Measurements from ENCODE around the gene PLCL1.
"Not testable (repeated sequence)": the region's sequence is repeated elsewhere in the genome, so short reads cannot be mapped to it uniquely, and the experiment has no call there.

PLCL1 gene

GRCh38 chr2:198004921-198005829, 200.8 kb downstream of the PLCL1 start:
- peak; percentile 53 for DNase-seq

GRCh38 chr2:198006733-198007132, 202.3 kb downstream of the PLCL1 start:
- DNase-seq, result no peak

DNA sequence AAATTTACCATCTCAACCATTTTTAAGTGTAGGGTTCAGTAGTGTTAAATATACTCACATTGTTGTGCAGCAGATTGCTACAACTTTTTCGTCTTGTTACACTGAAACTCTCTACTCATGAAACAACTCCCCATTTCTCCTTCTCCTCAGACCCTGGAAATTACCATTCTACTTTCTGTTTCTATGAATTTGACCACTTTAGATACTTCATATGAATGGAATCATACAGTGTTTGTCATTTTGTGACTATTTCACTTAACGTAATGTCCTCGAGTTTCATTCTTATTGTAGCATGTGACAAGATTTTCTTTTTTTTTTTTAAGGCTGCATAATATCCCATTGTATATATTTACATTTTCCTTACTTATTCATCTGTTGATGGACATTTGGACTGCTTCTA, 203.8 kb downstream of the PLCL1 start:
- DNase-seq, result no peak

- DNase-seq, result no peak
These were observed 207.6 kb downstream of the PLCL1 start for GRCh38 chr2:198012025-198012424.

DNA sequence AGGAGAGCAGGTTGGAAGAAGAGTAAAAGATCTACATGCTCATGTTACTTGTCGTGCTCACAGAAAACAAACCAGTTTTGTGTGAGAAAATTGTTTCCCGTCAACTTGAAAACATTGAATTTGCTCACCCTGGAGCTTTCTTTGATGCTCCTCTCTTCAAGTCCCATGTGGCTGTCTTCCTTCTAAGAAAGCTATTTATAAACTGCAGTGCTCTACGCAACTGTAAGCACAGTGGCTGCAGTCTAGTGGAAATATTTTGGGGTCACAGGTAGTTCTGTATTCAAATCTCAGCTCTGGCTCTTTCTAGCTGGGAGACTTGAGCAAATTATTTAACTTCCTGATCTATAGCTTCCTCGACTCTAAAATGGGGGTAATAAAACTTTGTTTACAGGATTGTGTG, 211.8 kb downstream of the PLCL1 start:
- DNase-seq, result no peak

DNA sequence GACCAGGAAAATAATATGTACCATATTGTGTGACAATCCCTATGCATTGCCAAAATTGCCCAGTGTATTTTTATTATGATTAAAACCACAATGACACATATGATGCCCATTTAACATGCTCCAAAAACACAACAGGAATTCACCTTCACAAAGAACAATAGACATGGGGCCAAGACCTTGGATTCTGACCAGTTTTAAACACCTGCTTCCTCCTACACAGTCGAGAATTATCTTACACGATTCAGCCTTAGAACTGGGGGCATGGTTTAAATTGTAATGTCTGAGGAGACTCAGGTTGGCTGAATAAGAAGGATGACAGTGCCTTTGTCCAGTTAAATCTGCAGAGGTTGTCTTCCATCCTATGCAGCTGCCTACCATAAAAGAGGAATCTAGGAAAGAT, 212.7 kb downstream of the PLCL1 start:
- DNase-seq, result no peak

DNA sequence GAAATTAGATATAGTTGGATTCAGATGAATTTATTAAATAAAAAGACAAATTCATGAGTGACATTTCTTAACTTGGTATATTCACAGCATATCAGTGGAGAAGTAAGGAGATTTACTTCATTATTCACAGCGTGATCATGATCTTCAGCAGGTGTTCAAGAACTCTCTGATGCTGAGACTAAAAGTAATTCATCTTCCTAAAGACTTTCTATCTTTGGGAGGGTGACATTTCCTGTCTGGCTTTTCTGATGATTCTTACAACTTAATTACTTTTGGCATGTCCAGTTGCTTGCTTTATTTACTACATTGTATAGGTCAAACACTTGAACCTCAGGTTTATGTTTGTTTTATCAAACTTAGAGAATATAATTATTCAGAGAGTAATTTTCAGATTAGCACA, 224.6 kb downstream of the PLCL1 start:
- no peak for DNase-seq

DNA sequence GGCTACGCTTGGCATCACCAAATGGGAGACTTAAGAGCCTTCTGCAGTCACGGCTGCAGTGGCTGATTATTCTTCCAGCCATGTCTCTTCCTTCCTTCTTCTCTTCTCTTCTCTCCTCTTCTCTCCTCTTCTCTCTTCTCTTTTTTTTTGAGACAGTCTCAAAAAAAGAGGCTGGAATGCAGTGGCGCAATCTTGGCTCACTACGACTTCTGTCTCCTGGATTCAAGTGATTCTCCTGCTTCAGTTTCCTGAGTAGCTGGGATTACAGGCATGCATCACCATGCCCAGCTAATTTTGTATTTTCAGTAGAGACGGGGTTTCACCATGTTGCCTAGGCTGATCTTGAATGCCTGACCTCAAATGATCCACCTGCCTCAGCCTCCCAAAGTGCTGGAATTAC, 225.2 kb downstream of the PLCL1 start:
- DNase-seq, result not testable (repeated sequence)

DNA sequence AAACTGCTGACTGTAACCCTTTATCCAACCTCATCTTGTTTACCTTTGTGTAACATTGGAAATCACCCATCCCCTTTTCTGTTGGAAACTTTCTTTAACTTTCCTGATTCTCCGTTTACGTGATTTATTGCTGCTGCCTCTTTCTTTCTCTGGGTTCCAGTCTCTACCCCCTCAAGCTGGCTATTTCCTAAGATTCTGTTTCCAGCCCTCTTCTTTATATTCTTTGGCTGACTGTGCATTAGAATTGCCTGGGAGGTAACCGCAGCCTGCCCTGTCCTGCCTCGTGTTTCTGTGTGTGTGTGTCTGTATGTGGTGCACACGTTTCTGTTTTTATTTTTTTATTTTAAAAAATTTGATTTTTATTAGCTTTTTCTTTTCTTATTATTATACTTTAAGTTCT, 229.2 kb downstream of the PLCL1 start:
- no peak for DNase-seq

GRCh38 chr2:198036029-198036879, 231.9 kb downstream of the PLCL1 start:
- no peak for DNase-seq

GRCh38 chr2:198040835-198041234, 236.4 kb downstream of the PLCL1 start:
- DNase-seq, result no peak

DNA sequence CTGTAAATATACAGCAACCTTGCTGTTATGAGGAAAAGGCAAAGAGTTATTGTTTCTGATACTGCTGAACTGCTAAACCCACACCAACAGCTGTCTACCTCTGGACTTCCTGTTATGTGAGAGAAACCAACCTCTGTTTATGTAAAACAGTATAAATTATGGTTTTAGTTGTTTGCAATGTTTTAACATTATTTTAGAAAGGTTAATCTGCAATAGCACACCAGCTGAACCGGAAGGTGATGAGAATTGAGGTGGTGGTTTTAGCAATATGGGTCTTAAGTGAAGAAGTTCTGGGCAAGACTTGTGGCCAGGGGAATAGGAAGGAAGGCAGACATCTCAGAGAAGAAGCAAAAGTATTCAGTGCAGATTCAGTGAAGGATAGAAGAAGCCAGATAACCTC, 237.8 kb downstream of the PLCL1 start:
- no peak for DNase-seq

DNA sequence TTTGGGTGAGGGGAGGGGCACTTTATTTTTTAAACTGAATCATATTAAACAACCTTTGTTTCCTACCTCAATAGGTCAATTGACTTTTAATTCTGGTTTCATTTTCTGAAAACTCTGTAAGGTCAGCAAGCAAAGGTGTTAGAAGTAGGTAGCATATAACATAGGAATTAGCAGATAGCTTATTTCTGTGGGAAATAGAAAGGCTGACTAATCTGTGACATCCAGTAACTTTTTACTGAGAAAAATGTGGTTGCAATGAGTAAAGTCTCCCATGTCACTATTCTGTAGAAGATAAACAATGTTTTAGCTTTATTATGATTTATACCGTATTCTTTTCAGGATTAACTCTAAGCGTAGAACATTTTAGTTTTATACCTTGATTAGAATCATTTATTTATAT, 240.4 kb downstream of the PLCL1 start:
- DNase-seq, result no peak

DNA sequence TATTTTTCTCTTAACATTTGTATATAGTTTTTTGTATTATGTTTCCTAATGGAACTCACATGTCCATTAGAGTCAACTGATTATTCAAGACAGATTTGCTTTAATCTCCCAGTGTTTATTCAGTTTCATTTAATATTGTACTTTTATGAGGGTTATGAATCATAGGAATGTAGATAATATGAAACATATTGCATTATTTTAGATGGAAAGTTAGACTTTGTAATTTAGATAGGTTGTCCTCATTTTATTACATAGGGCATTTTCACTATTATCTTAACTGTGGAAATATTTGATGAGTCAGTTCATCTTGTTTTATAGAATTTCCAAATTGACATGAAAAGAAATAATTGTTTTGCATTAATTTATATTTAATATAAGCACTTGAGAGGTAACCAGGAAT, 240.8 kb downstream of the PLCL1 start:
- no peak for DNase-seq

GRCh38 chr2:198052741-198053140, 248.3 kb downstream of the PLCL1 start:
- DNase-seq, result no peak

GRCh38 chr2:198053148-198053547, 248.8 kb downstream of the PLCL1 start:
- DNase-seq, result no peak

DNA sequence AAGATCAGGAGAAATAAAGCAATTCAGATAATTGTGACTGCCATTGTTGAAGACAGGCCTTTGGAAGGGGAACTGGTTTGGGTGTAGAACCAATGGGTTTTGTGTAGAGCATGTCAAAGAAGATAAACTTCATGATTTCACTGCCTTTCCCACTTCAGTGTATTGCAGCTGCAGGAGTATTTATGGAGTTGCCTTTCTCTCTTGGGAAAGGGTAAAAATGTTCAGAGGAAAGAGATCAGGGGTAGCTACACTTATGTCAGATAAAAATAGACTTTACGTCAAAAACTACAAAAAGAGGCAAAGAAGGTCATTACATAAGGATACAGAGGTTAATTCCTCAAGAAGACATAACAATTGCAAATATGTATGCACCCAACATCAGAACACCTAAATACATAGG, 249.4 kb downstream of the PLCL1 start:
- DNase-seq, result no peak

DNA sequence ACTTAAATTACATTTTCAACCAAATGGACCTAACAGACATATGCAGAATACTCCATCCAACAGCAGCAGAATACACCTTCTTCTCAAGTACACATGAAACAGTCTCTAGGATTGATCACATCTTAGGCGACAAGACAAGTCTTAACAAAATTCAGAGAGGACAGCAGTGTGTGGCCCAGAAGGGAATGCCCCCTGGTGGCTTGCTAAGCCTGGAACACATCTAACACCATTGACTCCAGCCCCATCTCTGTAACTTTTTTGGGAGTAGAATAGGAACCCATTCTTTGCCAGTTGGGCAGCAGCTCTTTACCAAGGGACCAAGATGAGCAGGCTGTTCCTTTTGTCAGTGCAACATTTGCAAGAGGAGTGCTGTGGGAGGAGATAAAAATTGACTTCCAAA, 249.9 kb downstream of the PLCL1 start:
- DNase-seq, result peak; percentile 64

DNA sequence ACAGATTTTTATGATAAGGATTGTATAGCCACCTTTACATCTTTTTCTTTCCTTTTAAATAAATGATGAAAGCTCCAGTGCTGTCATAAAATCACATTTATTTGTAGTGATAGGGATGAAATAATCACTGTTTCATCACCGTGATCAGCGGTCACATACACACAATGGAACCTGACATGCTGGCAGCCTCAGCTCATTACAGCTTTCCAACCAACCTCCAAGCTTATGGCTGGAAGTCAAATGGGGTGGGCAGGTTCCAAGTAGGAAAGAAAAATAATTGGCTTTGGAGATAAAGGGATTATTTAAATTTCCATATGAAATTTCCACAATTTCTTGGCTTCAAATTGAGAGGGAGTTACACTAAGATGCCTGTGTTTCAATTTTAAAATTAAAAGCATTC, 251.3 kb downstream of the PLCL1 start:
- no peak for DNase-seq

GRCh38 chr2:198056836-198057235, 252.4 kb downstream of the PLCL1 start:
- no peak for DNase-seq

- no peak for DNase-seq
These were observed 255.4 kb downstream of the PLCL1 start for GRCh38 chr2:198059800-198060199.

- DNase-seq, result no peak
These were observed 255.9 kb downstream of the PLCL1 start for GRCh38 chr2:198060277-198060676.

- DNase-seq, result no peak
These were observed 258.4 kb downstream of the PLCL1 start for GRCh38 chr2:198062826-198063225.

DNA sequence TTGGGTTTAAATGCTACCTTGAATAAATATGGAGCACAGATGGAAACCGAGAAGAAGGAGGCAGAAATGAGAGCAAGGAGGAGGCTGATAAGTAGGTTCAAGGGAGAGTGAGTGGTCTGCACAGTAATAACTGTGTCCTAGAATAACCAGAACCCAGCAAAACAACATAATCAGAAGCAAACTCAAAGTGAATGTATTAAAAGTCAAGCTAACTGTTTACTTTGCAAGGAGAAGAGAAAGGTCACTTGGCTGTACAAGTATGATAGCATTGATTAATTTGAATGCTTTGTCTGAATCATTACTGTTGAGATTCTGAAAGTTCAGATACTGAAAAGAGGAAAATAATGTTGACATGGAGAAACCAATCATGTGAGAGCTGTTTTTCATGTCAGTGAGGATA, 258.8 kb downstream of the PLCL1 start:
- DNase-seq, result no peak

Data from stimulated activated CD4-positive, alpha-beta T cell treated with anti-CD3 and anti-CD28 coated beads, Interleukin-15, amount 100 ng/mL, for 24 hours (primary cell).